RCC 7860 (cell line): ENCODE measurements around the gene SERF2.
"Not testable (repeated sequence)": the region's sequence is repeated elsewhere in the genome, so short reads cannot be mapped to it uniquely, and the experiment has no call there.

Experiments used
- DNase-seq: peaks from one replicate; pipeline ENCODE4 v3.0.0-alpha.2; 2015; ENCODE audit warnings: low spot score
- FAIRE-seq: peaks from 2 replicates; lab custom pipeline; 2012; peaks lifted over from hg19 to GRCh38; lab: Jason Lieb, UNC

SERF2 gene

GRCh38 chr15:43791993-43792760, at the start of gene SERF2:
Gene SERF2, plus strand, starts transcription at chr15:43792320. Its CDS starts 57 bp downstream, at chr15:43792377.
- FAIRE-seq (peak; percentile 71), DNase-seq (peak; percentile 95)

GRCh38 chr15:43746245-43746902, 45.7 kb upstream of the SERF2 start, which contains the start of gene PDIA3:
Gene PDIA3, plus strand, starts transcription at chr15:43746438. Its CDS starts 102 bp downstream, at chr15:43746540.
- not testable (repeated sequence) for FAIRE-seq
- peak; percentile 71 for DNase-seq

GRCh38 chr15:43746903-43747309, 45.2 kb upstream of the SERF2 start:
- DNase-seq = peak; percentile 34
- not testable (repeated sequence) for FAIRE-seq

DNA sequence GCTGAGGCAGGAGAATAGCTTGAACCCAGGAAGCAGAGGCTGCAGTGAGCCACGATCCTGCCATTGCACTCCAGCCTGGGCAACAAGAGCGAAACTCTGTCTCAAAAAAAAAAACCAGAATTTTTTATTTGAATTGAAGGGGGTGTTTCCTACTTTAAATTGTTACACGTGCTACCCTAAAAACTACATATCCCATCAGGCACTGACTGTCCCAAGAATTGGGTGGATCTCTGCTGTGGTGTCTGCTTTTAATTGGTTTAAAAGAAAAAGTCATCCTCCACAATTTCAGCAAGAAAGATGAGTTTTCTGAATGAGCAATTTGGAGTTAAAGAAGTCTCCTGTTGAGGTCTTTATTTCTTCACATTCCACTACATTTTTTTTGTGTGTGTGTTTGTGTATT, 43.7 kb upstream of the SERF2 start:
- FAIRE-seq = no peak
- no peak for DNase-seq

GRCh38 chr15:43749690-43750345, 42.3 kb upstream of the SERF2 start:
- FAIRE-seq = no peak
- DNase-seq = no peak

DNA sequence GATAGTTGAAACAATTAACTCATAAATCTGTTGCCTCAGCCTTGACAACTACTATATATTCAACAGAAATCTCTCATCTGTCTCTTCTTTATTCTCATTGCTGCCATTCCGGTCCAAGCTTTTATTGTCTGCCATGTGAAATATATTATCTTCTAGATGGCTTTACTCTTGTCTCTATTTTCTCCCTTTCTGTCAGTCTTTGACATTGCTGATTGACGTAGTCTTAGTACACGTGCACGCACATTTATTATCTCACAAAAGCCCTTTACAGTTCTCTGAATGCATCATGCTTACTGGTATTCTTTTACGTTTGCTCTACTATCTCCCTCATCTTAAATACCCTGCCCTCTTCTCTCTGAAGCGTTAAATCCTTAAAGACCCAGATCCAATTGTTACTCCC, 40.2 kb upstream of the SERF2 start:
- no peak for DNase-seq
- FAIRE-seq = no peak

GRCh38 chr15:43762824-43763223, 29.3 kb upstream of the SERF2 start:
- FAIRE-seq (no peak), DNase-seq (no peak)

- FAIRE-seq (no peak), DNase-seq (no peak)
Observed at GRCh38 chr15:43763819-43764446, 28.2 kb upstream of the SERF2 start.

GRCh38 chr15:43769584-43770228, 22.4 kb upstream of the SERF2 start:
- FAIRE-seq (peak; percentile 44), DNase-seq (peak; percentile 23)

DNA sequence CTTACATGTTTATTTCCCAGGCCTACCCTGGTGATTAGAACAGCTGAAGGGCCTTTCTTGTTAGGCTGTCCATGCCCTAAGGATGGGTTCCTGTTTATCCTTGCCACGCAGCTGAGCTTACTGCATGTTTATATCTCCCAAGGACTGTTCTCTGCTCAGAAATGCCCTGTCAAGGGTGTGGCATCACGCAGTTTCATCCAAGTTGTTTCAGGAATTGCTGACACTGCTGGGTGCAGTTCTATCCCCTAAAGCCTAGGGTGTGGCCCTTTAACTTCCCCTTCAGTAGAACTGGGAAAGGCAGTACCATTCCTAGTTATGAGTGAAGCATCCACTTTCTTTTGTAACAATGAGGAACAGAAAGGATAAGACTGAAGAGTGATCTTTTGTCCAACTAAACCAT, 20.3 kb upstream of the SERF2 start:
- FAIRE-seq = no peak
- no peak for DNase-seq

- FAIRE-seq (no peak), DNase-seq (no peak)
Observed at GRCh38 chr15:43772624-43773023, 19.5 kb upstream of the SERF2 start.

GRCh38 chr15:43774062-43774461, 18.1 kb upstream of the SERF2 start:
- FAIRE-seq = no peak
- no peak for DNase-seq

DNA sequence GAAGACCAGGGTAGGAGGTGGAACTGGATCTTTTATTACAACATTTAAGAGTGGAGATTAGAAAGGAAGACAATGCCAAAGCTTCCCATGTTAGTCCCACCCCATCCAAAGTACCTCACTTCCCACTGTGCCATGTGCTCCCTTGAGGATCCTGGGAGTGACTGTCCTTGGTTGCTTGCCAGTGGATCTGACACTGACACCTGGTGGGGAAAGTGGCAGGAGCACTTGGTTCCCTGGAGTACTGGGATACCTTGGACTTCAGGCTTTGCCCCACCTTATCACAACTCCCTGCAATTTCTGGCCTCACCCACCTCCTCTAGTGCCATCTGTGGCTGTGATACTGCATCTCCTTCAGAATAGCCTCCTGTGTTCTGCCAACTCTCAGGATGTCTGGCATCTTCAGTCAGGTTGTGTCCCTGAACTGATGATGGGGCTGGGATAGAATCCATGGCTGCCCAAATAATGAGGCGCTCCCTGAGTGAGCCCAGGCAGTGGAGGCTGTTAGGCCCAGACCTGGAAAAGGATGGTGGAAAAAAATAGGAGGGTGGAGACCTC, 16.6 kb upstream of the SERF2 start:
- peak; percentile 16 for FAIRE-seq
- peak; percentile 66 for DNase-seq

- DNase-seq (no peak), FAIRE-seq (no peak)
Observed at GRCh38 chr15:43776101-43776717, 15.9 kb upstream of the SERF2 start.

DNA sequence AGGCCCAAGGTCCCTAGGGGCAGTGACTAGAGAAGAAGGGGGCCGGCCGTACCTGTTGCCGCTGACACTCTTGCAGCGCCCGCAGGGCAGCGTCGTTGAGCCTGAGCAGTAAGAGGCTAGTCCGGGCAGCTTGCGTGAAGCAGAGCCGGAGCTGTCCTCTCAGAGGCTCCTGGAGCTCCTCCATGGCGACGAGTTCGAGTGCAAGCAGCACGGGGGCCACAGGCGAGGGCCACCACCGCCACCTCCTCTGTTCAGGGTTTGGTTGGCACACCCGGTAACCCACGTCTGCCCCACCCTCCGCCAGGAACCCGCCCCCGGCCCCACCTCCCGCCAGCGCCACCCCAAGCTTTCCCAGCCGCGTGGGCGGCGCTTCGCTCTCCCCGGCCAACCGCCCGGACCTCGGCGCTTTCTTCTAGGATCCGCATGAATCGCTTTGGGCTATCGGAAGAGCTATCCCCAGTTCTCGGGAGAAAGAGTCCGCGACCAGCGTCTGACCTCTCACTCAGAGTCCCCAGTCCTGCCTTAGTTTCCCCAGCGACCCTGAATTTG, 15.3 kb upstream of the SERF2 start, which contains the start of gene ELL3:
Gene ELL3 (minus strand): TSS at position 249 of the 549 bp plus-strand sequence. CDS start 65 bp downstream, at position 184.
- no peak for FAIRE-seq
- peak; percentile 64 for DNase-seq

GRCh38 chr15:43777267-43777914, 14.7 kb upstream of the SERF2 start:
- FAIRE-seq = no peak
- DNase-seq = peak; percentile 74

GRCh38 chr15:43779016-43779415, 13.1 kb upstream of the SERF2 start:
- no peak for DNase-seq

DNA sequence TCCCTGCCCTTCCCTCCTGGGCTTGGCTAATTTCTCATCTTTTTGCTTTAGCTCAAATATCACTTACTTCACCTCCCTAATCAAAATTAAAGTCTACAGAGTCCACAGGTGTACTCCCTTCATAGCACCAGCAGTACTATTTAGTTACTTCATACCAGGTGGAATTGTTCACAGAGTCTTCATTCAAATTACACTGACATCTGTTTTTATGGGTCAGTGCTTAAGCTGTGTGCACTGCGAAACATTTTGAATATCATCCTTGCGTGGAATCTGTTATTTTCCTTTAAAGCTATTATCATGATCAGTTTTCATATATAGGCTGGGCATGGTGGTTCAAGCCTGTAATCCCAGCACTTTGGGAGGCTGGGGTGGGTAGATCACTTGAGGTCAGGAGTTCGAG, 2.7 kb upstream of the SERF2 start:
- no peak for FAIRE-seq
- no peak for DNase-seq

More at GRCh38 chr15:43779016-43779415, 13.1 kb upstream of the SERF2 start:
- FAIRE-seq = no peak
